MM.1S (cell line): ENCODE data around the gene GATA5.

ENCODE experiments used
- DNase-seq: peaks from one replicate; pipeline ENCODE4 v3.0.0-alpha.2; 2015
- H2AFZ ChIP-seq: fragments of 300-600 bp; sonication (generic); 2 replicates; pipeline ENCODE4 v1.6.0; 2016; ENCODE audit warnings: antibody characterized with exemption, low read length
- H3F3A ChIP-seq: fragments of 300-600 bp; sonication (generic); 2 replicates; pipeline ENCODE4 v1.6.1; 2016; ENCODE audit warnings: mild to moderate bottlenecking, antibody characterized with exemption, low read length, moderate library complexity, mixed read lengths; ENCODE audit not compliant: insufficient read depth
- H3K27ac ChIP-seq: fragments of 300-600 bp; sonication (generic); 2 replicates; pipeline ENCODE4 v1.5.1; 2016; ENCODE audit warnings: mild to moderate bottlenecking, low read length
- H3K27me3 ChIP-seq: fragments of 300-600 bp; sonication (generic); replicated peaks from 2 replicates; pipeline ENCODE4 v1.6.0; 2016; ENCODE audit warnings: low read length; ENCODE audit not compliant: insufficient read depth
- H3K36me3 ChIP-seq: fragments of 300-600 bp; sonication (generic); replicated peaks from 2 replicates; pipeline ENCODE4 v1.6.1; 2016; ENCODE audit warnings: mild to moderate bottlenecking, low read length, mixed read lengths; ENCODE audit not compliant: insufficient read depth
- H3K4me1 ChIP-seq: fragments of 300-600 bp; sonication (generic); 2 replicates; pipeline ENCODE4 v1.6.1; 2016; ENCODE audit warnings: low read length, mixed read lengths
- H3K4me2 ChIP-seq: fragments of 300-600 bp; sonication (generic); 2 replicates; pipeline ENCODE4 v1.6.0; 2016; ENCODE audit warnings: low read depth, low read length
- H3K4me3 ChIP-seq: fragments of 300-600 bp; sonication (generic); 2 replicates; pipeline ENCODE4 v1.5.1; 2016; ENCODE audit warnings: low read length, mixed read lengths
- H3K79me2 ChIP-seq: fragments of 300-600 bp; sonication (generic); 2 replicates; pipeline ENCODE4 v1.6.1; 2016; ENCODE audit warnings: mixed run types, low read length, mixed read lengths
- H3K9ac ChIP-seq: fragments of 300-600 bp; sonication (generic); 2 replicates; pipeline ENCODE4 v1.6.1; 2016; ENCODE audit warnings: low read length, mixed read lengths
- H3K9me2 ChIP-seq: fragments of 300-600 bp; sonication (generic); replicated peaks from 2 replicates; pipeline ENCODE4 v1.6.1; 2016; ENCODE audit warnings: mild to moderate bottlenecking, low read length, mixed read lengths; ENCODE audit not compliant: insufficient read depth
- H3K9me3 ChIP-seq: fragments of 300-600 bp; sonication (generic); replicated peaks from 2 replicates; pipeline ENCODE4 v1.6.1; 2016; ENCODE audit warnings: mild to moderate bottlenecking, low read length, mixed read lengths; ENCODE audit not compliant: insufficient read depth
- H4K20me1 ChIP-seq: fragments of 300-600 bp; sonication (generic); 2 replicates; pipeline ENCODE4 v1.6.1; 2016; ENCODE audit warnings: mild to moderate bottlenecking, low read length, moderate library complexity, mixed read lengths; ENCODE audit not compliant: insufficient read depth
- EZH2 ChIP-seq: fragments of 300-600 bp; sonication (generic); optimal IDR thresholded peaks from 2 replicates; pipeline ENCODE3; 2017; ENCODE audit warnings: low read depth, mild to moderate bottlenecking, antibody characterized with exemption, low read length, mixed read lengths
- EZH2phosphoT487 ChIP-seq: fragments of 300-600 bp; sonication (generic); IDR thresholded peaks from 2 replicates; pipeline ENCODE4 v1.6.1; 2018; ENCODE audit warnings: antibody characterized with exemption, low read length
- TF ChIP-seq, protein P1 (sequence below): fragments of 300-600 bp; sonication (generic); IDR thresholded peaks from 2 replicates; pipeline ENCODE4 v1.5.1; 2016; ENCODE audit warnings: antibody characterized with exemption, low read length, mixed read lengths

The GATA5 gene

DNA sequence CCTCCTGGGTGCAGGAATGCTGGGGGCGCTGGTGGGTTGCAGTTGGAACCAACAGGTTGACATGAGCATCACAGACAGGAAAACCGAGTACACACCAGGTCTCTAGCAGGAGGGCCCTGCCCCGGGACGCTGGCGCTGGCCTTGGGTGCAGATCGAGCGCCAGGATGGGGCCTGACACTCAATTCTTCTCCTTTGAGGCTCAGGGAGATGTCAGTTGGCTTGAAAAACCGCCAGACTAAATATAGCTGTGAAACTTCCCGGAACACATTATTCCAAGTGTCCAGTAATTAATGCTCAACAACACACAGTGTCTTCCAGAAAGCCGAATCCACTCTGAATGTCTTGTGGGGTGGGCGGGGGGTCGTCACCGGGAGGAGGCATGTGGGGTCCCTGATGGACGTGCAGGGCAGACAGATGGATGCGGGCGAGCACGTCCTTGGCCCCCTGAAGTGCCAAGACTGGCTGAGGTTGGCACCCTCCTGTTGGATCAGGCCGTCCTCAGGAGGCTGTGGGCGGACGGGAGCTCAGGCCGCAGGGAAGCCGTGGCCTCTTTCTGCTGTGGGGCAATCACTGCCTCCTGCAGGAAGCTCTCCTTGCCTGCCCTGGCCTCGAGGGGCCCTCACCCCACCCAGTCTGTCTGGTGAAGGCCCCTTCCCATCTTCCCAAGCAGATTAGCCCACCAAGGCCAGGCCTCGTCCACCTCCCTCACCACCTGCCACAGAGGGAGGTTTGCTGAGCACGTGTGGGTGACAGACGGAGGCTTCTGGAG is 19.4 kb upstream of the GATA5 start:
- no peak overlapping the region for H2AFZ ChIP-seq
- no peak overlapping the region for H3K27ac ChIP-seq
- H3K9me2 ChIP-seq = no peaks in the 10 kb centered on the region
- H4K20me1 ChIP-seq = no peaks in the 10 kb centered on the region
- H3K4me2 ChIP-seq = no peak overlapping the region
- H3K4me1 ChIP-seq = no peaks in the 10 kb centered on the region
- H3K4me3 ChIP-seq = no peak overlapping the region
- H3F3A ChIP-seq = no peaks in the 10 kb centered on the region
- peaks cover 80% of the 10 kb centered on the region for H3K27me3 ChIP-seq
- H3K9ac ChIP-seq = no peak overlapping the region
- TF ChIP-seq EZH2 (no peak), EZH2phosphoT487 (no peak)
- TF ChIP-seq, protein P1, sequence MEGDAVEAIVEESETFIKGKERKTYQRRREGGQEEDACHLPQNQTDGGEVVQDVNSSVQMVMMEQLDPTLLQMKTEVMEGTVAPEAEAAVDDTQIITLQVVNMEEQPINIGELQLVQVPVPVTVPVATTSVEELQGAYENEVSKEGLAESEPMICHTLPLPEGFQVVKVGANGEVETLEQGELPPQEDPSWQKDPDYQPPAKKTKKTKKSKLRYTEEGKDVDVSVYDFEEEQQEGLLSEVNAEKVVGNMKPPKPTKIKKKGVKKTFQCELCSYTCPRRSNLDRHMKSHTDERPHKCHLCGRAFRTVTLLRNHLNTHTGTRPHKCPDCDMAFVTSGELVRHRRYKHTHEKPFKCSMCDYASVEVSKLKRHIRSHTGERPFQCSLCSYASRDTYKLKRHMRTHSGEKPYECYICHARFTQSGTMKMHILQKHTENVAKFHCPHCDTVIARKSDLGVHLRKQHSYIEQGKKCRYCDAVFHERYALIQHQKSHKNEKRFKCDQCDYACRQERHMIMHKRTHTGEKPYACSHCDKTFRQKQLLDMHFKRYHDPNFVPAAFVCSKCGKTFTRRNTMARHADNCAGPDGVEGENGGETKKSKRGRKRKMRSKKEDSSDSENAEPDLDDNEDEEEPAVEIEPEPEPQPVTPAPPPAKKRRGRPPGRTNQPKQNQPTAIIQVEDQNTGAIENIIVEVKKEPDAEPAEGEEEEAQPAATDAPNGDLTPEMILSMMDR = no peak
- H3K9me3 ChIP-seq = no peaks in the 10 kb centered on the region
- no peaks in the 10 kb centered on the region for H3K36me3 ChIP-seq
- DNase-seq = no peak
- H3K79me2 ChIP-seq = no peaks in the 10 kb centered on the region

DNA sequence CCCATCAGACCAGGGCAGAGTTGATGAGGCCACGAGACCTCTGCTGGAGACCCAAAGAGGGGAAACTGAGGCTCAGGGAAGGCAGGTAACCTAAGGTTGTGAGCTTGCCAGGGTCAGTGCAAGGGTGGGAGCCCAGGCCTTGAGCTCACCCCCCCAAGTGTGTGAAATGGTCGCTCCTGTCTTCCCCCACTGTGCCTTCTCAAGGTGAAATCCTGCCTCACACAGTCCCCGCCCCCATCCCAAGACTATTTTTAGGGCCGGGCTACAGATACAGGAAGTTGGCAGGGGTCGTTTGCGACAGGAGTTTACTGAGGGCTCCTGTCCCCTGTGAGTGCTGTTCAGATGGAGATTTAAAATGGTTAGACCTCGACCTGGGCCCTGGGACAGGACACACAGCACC is 18.7 kb upstream of the GATA5 start:
- Histone ChIP-seq H3K4me2 (no peak overlapping the region), H3K9me2 (no peaks in the 10 kb centered on the region), H3K27me3 (peaks cover 81% of the 10 kb centered on the region), H3K4me1 (no peaks in the 10 kb centered on the region), H2AFZ (no peak overlapping the region), H3K9me3 (no peaks in the 10 kb centered on the region), H3K4me3 (no peak overlapping the region), H3K9ac (no peak overlapping the region), H3F3A (no peaks in the 10 kb centered on the region), H3K36me3 (no peaks in the 10 kb centered on the region), H3K27ac (no peak overlapping the region), H4K20me1 (no peaks in the 10 kb centered on the region), H3K79me2 (no peaks in the 10 kb centered on the region)
- TF ChIP-seq, protein P1 = no peak
- no peak for TF ChIP-seq EZH2phosphoT487
- TF ChIP-seq EZH2 = no peak
- DNase-seq = no peak

DNA sequence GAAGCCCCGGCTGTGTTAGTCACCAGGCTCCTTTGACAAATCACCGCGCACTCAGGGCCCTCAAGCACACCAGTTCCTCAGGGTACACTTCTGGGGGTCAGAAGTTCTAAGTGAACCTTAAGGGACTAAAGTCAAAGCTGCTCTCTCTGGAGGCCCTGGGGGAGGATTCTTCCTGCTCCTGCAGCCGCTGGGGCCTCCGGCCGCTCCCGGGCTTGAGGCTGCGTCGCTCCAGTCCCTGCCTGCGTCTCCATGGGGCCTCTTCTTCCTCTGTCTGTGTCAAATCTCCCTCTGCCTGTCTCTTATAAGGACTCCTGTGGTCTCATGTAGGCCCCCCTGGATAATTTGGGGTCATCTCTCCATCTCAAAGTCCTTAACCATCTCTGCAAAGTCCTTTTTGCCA is 18.1 kb upstream of the GATA5 start:
- Histone ChIP-seq H4K20me1 (no peaks in the 10 kb centered on the region), H3K4me1 (no peaks in the 10 kb centered on the region), H3K27ac (no peak overlapping the region), H3K9me2 (no peaks in the 10 kb centered on the region), H3F3A (no peaks in the 10 kb centered on the region), H3K9me3 (no peaks in the 10 kb centered on the region), H3K9ac (no peak overlapping the region), H3K79me2 (no peaks in the 10 kb centered on the region), H2AFZ (no peak overlapping the region), H3K36me3 (no peaks in the 10 kb centered on the region), H3K4me2 (no peak overlapping the region), H3K4me3 (no peak overlapping the region), H3K27me3 (peaks cover 81% of the 10 kb centered on the region)
- TF ChIP-seq, protein P1 = no peak
- TF ChIP-seq EZH2 (no peak), EZH2phosphoT487 (no peak)
- no peak for DNase-seq
